ENCODE data around the gene RALGAPA1.

DNA sequence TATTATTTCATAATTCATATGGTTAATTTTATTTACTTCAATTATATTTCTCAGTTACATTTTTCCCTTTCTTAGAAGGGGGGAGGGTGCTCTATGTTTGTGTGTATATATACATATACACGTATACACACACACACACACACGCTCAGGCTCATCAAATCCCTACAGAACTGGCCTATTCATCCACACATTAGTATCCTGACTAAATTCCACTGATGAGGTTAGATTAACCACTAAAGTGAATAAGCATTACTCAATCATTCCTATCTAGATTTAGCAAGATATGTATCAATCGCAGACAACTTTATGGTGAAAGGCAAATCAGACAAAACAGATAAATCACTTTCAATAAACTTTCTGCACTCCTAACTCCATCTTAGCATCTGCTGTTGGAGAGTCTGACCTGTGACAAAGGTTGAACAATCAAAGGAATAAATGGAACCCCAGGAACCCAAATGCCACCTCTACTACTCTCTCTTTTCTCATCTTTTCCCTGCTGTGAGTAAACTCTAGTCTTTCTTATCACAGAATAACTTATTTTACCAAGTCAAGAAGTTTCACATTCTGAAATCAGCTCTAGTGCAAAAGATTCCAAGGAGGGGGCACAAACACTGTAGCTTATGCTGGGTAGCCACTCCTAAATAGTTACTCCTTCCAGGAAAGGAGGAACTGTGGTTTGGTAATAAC is 67.6 kb downstream of the RALGAPA1 start:
- TF ChIP-seq EP300 (IDR thresholded peaks at IDR 0.05), result no peak
- TF ChIP-seq, protein P1, sequence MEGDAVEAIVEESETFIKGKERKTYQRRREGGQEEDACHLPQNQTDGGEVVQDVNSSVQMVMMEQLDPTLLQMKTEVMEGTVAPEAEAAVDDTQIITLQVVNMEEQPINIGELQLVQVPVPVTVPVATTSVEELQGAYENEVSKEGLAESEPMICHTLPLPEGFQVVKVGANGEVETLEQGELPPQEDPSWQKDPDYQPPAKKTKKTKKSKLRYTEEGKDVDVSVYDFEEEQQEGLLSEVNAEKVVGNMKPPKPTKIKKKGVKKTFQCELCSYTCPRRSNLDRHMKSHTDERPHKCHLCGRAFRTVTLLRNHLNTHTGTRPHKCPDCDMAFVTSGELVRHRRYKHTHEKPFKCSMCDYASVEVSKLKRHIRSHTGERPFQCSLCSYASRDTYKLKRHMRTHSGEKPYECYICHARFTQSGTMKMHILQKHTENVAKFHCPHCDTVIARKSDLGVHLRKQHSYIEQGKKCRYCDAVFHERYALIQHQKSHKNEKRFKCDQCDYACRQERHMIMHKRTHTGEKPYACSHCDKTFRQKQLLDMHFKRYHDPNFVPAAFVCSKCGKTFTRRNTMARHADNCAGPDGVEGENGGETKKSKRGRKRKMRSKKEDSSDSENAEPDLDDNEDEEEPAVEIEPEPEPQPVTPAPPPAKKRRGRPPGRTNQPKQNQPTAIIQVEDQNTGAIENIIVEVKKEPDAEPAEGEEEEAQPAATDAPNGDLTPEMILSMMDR (IDR thresholded peaks at IDR 0.05), result no peak

All from suprapubic skin (tissue), 3 donors.